ENCODE results near the gene FNDC3B.

The FNDC3B gene

GRCh38 chr3:172173316-172174254 lies 134.2 kb downstream of the FNDC3B start:
- no peak for DNase-seq

DNA sequence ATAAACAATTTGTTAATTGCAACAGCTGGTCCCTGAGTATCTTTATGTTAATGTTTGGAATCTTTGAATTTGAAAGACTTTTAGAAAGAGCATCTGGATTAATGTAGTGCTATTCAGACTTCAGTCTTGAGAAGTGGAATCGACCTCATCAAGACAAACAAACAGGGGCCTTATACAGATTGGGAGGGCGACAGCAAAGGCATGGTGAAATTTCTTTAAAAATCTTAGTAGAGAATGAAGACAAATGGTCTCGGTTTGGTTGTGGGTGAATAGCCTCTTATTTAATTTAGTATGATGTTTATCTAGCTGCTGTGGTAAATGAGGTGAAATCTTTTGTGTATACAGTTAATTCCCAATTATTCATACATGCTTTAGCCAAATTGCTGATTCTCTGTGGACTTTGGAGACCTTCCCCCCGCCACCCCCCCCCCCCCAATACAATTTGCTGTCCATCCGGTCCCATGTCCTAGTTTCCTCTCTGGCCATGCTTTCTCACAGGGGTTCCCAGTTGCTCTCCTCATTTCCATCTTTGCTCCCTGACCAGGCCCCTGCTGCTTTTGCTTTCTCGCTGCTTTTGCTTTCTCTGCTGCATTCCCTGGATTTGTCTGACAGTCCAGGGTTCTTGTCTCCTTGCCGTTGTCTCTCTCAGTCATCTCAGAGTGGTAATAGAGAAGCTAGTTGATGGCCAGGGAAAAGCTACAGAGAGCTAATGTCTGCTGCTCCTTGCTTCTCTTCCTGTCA lies 135.3 kb downstream of the FNDC3B start:
- no peak for DNase-seq

DNA sequence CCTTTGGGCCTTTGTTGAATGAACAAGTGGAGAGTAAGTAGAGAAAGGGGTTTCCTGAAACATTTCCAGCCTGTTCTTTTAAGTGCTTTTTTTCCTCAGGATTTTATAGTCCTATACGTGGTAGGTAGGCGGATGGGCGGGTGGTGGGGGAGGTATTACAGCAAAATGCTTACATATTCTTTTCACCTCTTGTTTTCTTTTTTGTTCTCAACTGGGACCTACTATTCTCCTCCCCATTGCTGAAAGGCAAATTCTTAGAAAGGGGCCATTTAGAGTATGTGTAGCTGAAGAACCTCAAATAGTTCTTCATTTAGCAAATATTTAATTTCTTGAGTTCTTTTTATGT lies 135.8 kb downstream of the FNDC3B start:
- no peak for DNase-seq

DNA sequence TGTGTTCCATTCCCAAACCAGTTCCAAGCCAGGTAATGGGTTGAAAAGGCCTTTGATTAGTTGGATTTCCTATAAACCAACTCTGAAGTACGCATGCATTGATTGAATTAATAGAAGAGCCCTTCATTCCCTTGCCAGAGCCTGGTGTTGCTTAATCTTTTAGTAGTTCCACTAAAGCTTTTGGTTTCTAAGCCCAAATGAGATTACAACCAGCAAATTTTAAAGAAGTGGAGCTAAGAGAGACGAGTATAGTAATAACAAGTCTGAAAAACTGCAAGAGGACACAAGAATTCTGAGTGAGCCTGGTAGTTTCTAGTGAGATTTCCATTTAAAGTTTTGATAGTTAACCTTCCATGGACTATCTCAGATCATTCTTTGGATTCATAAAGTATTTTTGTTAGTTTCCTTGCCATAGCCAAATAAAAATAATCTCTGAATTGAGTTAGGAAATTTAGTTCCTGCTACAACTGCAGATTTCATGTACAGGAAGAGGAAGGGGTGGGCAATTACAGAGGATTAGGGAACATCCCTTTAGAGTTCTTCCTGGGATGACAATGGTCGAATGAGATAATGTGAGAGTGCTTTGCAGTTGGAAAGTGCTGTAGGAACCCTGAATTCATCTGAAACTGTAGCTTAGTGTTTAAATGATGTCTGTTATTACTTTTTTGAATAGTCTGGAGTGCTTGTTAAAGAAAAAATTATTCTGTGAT lies 136.8 kb downstream of the FNDC3B start:
- no peak for DNase-seq

GRCh38 chr3:172177046-172177445 lies 137.7 kb downstream of the FNDC3B start:
- no peak for DNase-seq

GRCh38 chr3:172177803-172178316 lies 138.5 kb downstream of the FNDC3B start:
- no peak for DNase-seq

- DNase-seq, result no peak
Measured at GRCh38 chr3:172179680-172180399, 140.5 kb downstream of the FNDC3B start.

DNA sequence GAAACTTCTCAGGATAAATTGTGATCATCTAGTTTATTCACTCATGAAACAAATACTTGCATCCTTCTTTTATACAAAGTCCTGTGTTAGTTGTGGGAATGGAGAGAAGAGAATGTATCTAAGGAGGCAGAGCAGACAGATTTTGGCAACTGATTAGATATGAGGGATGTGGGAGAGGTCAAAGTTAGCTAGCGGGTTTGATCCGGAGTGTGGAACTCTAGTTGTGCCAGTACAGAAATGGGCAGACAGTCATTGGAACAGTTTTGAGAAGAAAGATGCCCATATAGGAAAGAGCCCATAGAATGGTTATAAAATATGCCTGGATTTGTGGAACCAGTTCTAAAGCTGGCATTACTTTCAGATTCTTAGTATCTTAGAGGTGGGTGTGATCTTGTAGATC lies 141.1 kb downstream of the FNDC3B start:
- DNase-seq, result no peak

GRCh38 chr3:172181932-172182586 lies 142.7 kb downstream of the FNDC3B start:
- no peak for DNase-seq

- DNase-seq, result no peak
Measured at GRCh38 chr3:172182797-172183196, 143.4 kb downstream of the FNDC3B start.

GRCh38 chr3:172184106-172184822 lies 144.9 kb downstream of the FNDC3B start:
- no peak for DNase-seq

- DNase-seq, result no peak
Measured at GRCh38 chr3:172185907-172186306, 146.5 kb downstream of the FNDC3B start.

GRCh38 chr3:172186607-172187006 lies 147.2 kb downstream of the FNDC3B start:
- no peak for DNase-seq

DNA sequence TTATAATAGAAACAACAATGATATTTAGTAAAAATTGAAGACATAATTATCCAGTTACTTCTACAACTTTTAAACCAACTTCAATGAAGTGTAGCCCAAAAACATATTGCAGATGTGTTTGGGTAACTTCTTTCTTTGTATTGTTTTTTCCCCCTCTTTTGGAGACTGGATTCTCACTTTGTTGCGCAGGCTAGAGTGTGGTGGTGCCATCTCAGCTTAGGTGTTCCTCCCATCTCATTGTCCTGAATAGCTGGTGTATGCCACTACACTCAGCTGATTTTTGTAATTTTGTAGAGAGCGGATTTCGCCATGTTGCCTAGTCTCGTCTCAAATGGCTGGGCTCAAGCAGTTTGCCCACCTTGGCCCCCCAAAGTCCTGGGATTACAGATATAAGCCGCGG lies 148.1 kb downstream of the FNDC3B start:
- DNase-seq, result no peak

DNA sequence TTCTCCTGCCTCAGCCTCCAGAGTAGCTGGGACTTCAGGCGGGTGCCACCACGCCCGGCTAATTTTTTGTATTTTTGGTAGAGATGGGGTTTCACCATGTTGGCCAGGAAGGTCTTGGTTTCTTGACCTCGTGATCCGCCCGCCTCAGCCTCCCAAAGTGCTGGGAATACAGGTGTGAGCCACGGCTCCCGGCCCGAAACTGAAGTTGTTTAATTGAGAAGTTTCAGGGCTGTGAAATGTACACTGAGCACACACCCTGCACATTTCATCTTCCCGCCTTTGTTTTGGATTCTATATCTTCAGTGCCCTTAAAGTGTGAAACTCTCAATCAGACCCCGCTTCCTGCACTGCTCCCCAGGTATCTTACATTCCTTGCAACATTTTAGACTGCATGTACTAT lies 149.1 kb downstream of the FNDC3B start:
- no peak for DNase-seq

DNA sequence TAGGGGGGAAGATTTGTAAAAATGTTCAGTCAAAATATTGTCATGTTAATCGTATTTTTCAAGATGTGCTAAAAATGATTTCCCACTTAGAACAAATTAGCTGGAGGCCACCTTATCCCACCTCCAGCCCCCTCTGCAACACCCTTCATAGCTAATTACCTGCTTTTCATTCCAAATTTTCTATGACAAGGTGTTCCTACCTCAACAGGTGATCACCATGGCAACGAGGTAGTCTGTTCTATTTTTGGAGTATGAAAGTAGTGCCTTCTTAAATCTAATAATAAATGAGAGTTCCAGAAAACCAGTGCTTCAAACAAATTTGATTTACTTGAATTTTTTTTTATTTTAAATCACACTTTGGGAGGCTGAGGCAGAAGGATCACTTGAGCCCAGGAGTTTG lies 149.8 kb downstream of the FNDC3B start:
- DNase-seq, result no peak

GRCh38 chr3:172189987-172190603 lies 150.7 kb downstream of the FNDC3B start:
- DNase-seq, result no peak

DNA sequence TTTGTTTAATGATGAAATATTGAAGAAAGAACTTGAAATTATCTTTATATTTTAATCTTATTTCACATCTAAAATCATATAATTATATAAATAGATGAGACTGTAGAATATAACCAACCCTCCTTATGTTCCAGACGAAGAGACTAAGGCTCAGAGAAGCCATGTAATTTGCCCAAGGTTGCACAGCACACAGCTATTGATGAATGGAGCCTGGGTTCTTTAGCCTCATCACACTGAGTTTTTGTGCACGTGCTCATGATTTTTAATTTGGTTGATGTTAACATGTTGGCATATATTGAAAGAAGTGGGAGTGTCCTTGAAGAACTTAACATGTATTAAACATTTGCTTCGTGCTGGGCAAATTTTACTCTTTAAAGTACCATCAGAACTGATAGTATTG lies 151.6 kb downstream of the FNDC3B start:
- DNase-seq, result no peak

- no peak for DNase-seq
Measured at GRCh38 chr3:172191629-172192028, 152.3 kb downstream of the FNDC3B start.

GRCh38 chr3:172192830-172193415 lies 153.5 kb downstream of the FNDC3B start:
- DNase-seq, result no peak

Measured in T-helper 1 cell (primary cell).